Transverse colon (tissue), 3 donors: ENCODE data around the gene FASN.

Source experiments
- CTCF ChIP-seq, 5 experiments: fragments of 200-600 bp in 3 of 5; fragments of 450-650 bp in 2 of 5; sonication (generic) in 3 of 5; IDR thresholded peaks; 1 replicate in 2 of 5; 2 replicates in 3 of 5; pipeline ENCODE4 v1.5.1; 2016 to 2017; ENCODE audit warnings: antibody characterized with exemption in 5 of 5, inconsistent platforms in 3 of 5, mild to moderate bottlenecking in 2 of 5, moderate library complexity in 1 of 5
- POLR2A ChIP-seq: fragments of 450-650 bp; IDR thresholded peaks from one replicate; pipeline ENCODE4 v1.6.1; 2016; ENCODE audit warnings: antibody characterized with exemption, mild to moderate bottlenecking, moderate library complexity

GRCh38 chr17:82117139-82118090 lies 19.4 kb upstream of the FASN start:
- no peak for TF ChIP-seq POLR2A
- no peak for TF ChIP-seq CTCF (IDR thresholded peaks at IDR 0.05)
